CD4-positive, alpha-beta T cell treated with Interleukin-2 at 100 ng/mL for 4 hours (primary cell): ENCODE results near the gene UNG.
"Not testable (repeated sequence)": the region's sequence is repeated elsewhere in the genome, so short reads cannot be mapped to it uniquely, and the experiment has no call there.

Experiments used
- DNase-seq: peaks from one replicate; pipeline ENCODE4 v3.0.0-alpha.2; 2020; ENCODE audit warnings: low spot score

The UNG gene

GRCh38 chr12:109121346-109121880 is 24.0 kb downstream of the UNG start:
- no peak for DNase-seq

- DNase-seq, result no peak
Measured at GRCh38 chr12:109124878-109125648, 27.7 kb downstream of the UNG start.

- no peak for DNase-seq
Measured at GRCh38 chr12:109125791-109126190, 28.4 kb downstream of the UNG start.

- no peak for DNase-seq
Measured at GRCh38 chr12:109126784-109127183, 29.4 kb downstream of the UNG start.

GRCh38 chr12:109127533-109128242 is 30.3 kb downstream of the UNG start:
- no peak for DNase-seq

GRCh38 chr12:109130297-109131153 is 33.1 kb downstream of the UNG start:
- no peak for DNase-seq

GRCh38 chr12:109131154-109132050 is 34.0 kb downstream of the UNG start:
- no peak for DNase-seq

- DNase-seq, result no peak
Measured at GRCh38 chr12:109134186-109134917, 37.0 kb downstream of the UNG start.

GRCh38 chr12:109137055-109137454 is 39.7 kb downstream of the UNG start:
- no peak for DNase-seq

GRCh38 chr12:109139360-109139759 is 42.0 kb downstream of the UNG start:
- no peak for DNase-seq

- DNase-seq, result no peak
Measured at GRCh38 chr12:109139791-109140190, 42.4 kb downstream of the UNG start.

GRCh38 chr12:109140560-109140959 is 43.2 kb downstream of the UNG start:
- no peak for DNase-seq

GRCh38 chr12:109144224-109144623 is 46.8 kb downstream of the UNG start:
- no peak for DNase-seq

- not testable (repeated sequence) for DNase-seq
Measured at GRCh38 chr12:109147126-109147525, 49.7 kb downstream of the UNG start.

- DNase-seq, result no peak
Measured at GRCh38 chr12:109147954-109148353, 50.6 kb downstream of the UNG start.

GRCh38 chr12:109150124-109150640 is 52.8 kb downstream of the UNG start:
- DNase-seq, result no peak

- DNase-seq, result no peak
Measured at GRCh38 chr12:109151457-109151856, 54.1 kb downstream of the UNG start.

GRCh38 chr12:109153821-109154441 is 56.5 kb downstream of the UNG start:
- no peak for DNase-seq

GRCh38 chr12:109154451-109155438 is 57.3 kb downstream of the UNG start:
- peak; percentile 83 for DNase-seq
